HG02642 (cell line): ENCODE results near the gene NMBR.
A peak's percentile ranks its signal among the peaks of the same experiment; 100 is the strongest.
"Not testable (repeated sequence)": the region's sequence is repeated elsewhere in the genome, so short reads cannot be mapped to it uniquely, and the experiment has no call there.

ENCODE experiments used
- ATAC-seq: cut with Tn5 transposase; IDR thresholded peaks from one replicate; pipeline ENCODE4 v1.9.1; 2021; ENCODE audit warnings: mild to moderate bottlenecking; ENCODE audit not compliant: unreplicated experiment, poor library complexity

The NMBR gene

GRCh38 chr6:142146828-142147662 lies at the start of gene NMBR, which contains the start of gene VTA1:
Gene NMBR (minus strand): TSS chr6:142147122. CDS start chr6:142088658, 58,464 bp downstream.
Gene VTA1 (plus strand): TSS chr6:142147263. CDS start chr6:142147288, 25 bp downstream.
- ATAC-seq = peak; percentile 100

DNA sequence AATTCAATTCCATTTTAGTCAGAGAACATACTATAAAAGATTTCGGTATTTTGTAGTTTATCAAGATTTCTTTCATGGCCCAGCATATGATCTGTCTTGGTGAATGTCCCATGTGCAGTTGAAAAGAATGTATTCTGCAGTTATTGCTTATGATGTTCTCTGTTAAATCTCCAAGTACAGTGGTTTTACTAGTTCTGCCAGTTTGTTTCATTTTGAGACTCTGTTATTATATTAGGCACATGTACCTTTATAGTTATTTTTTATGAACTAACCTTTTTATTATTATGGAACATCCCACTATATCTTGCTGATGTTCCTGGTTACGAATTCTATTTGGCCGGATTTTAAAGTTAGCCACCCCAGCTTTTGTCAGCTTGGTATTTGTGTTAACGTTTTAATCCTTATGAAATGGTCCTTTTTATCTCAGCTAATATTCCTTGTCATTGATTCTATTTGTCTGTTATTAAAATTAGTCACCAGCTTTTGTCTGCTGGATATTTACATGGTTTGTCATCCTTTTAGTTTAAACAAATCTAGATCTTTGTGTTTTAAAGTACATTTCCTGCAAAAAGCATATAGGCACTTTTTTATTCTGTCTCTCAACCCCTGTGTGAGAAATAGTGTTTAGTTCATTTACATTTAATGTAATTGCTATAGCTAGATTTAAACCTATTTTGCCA lies 49.1 kb upstream of the NMBR start:
- no peak for ATAC-seq

GRCh38 chr6:142193621-142194020 lies 46.7 kb upstream of the NMBR start:
- no peak for ATAC-seq

GRCh38 chr6:142192343-142192742 lies 45.4 kb upstream of the NMBR start:
- no peak for ATAC-seq

DNA sequence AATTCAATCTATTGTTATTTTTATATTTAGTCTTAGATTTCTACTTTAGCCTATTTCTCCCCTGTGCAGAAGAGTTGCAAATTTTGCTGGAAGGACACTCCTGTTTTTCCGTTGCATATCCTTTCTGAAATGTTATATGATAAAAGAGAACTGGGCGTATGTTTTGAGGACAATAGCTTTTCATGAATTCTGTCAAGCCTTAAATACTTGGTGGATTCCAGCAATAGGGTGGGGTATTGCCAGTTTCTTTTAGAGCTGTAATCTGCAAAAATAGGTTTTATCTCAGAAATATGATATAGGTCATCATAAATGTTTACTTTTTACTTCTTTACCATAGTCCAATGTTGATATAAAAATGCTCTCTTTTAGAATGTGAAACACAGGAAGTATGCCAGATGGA lies 42.1 kb upstream of the NMBR start:
- ATAC-seq = no peak

DNA sequence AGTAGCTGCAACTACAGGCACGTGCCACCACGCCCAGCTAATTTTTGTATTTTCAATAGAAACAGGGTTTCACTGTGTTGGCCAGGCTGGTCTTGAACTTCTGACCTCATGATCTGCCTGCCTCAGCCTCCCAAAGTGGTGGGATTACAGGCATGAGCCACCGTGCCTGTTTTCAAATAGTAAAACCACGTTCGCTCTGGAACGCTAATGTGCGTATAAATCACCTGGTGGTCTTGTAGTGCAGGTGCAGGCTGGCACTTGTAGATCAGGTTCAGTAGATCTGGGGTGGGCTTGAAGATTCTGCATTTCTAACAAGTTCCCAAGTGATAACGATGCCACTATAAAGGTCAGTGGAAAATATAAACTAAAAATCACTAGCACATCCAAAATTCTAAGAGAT lies 41.4 kb upstream of the NMBR start:
- ATAC-seq = not testable (repeated sequence)

DNA sequence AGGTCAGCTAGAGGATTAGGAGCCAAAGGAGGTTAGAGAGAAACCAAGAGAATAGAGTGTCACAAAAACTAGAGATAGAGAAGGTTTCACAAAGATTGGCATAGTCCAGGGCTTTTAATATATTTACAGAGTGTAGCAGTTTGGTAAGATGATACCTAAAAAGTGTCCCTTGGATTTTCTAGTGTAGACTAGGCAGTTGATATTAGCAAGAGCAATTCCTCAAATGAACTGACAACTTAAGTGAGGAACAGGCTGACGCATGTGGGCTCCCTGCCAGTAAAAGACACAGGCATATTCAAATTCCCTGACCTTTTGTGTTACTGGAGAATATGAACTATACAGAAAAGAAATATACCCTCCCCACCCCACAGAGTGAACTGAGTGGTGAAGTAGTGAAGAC lies 40.3 kb upstream of the NMBR start:
- no peak for ATAC-seq

DNA sequence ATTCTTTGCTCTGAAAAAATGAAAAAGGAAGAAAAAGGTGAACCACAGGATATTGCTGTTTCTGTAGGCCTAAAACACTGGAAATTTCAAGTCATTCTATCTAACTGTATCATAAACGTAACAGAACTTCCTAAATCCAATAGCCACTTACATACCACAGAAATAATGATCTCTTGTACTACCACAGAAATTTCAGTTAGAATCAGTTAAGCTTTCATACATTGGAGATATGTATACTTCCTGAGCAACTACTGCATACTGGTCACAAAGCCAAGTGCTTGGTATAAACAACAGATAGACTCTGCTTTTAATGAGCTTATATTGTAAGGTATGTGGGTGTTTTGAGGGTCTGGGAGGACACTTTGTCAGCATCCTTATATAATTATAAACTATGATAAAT lies 38.7 kb upstream of the NMBR start:
- ATAC-seq = no peak

- no peak for ATAC-seq
Measured at GRCh38 chr6:142184307-142184706, 37.4 kb upstream of the NMBR start.

DNA sequence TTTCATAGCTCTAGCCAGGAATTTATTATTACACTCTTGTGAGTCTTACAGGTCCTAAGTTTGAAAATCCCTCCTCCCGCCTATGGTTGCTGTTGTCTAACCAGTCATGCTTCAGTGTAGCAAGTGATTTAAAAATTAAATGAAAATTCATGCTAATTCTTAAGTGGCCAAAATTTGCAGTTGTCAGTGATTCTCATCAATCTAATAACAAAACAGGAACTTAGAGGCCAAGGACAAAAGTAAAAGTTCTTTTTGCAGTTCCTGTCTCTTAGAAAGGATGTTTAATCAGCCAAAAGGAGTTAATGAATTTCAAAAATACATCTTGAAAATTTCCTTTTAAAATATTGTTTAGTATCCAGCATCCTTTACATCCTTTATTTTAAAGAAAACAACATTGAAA lies 36.4 kb upstream of the NMBR start:
- ATAC-seq = no peak

GRCh38 chr6:142182004-142182403 lies 35.1 kb upstream of the NMBR start:
- ATAC-seq = no peak

- no peak for ATAC-seq
Measured at GRCh38 chr6:142178129-142178528, 31.2 kb upstream of the NMBR start.

- ATAC-seq = no peak
Measured at GRCh38 chr6:142174703-142175102, 27.8 kb upstream of the NMBR start.

- ATAC-seq = no peak
Measured at GRCh38 chr6:142173980-142174379, 27.1 kb upstream of the NMBR start.

DNA sequence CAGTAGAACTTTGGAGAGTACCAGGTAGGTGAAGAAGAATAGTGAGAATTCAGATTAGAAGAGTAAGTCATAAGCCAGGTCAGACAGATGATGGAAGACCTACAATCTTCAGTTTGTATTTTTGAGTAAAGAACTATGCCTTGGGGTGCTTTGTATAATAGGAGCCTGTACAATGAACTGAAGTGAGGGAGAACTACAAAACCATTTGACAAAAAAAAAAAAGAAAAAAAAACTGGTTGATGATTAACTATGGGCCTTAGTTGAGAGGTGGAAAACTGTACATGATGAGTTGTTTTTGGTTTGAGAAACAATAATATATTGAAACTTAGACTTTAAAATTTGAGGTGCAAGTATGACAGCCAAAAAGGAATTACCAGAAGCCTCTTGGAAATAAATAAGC lies 25.8 kb upstream of the NMBR start:
- ATAC-seq = no peak

- ATAC-seq = no peak
Measured at GRCh38 chr6:142171351-142171750, 24.4 kb upstream of the NMBR start.

DNA sequence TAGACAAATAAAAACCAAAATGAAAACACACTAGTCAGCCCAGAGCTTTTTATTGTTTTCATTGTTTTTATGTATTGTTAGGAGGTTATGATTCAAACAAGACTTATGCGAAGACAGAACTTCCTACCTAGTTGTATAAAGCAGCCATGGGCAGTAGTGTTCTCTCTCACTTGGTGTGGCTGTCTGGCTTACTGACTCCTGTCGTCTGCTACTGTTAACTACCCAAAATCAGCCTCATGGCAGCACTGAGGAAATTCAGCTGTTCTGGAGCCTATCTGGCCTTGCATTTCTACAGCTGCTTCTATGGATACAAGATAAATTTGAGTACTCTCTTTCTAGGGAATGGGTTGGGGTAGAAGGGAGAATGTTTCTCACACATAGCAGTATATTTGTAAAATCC lies 20.6 kb upstream of the NMBR start:
- no peak for ATAC-seq

- no peak for ATAC-seq
Measured at GRCh38 chr6:142167071-142167470, 20.1 kb upstream of the NMBR start.

DNA sequence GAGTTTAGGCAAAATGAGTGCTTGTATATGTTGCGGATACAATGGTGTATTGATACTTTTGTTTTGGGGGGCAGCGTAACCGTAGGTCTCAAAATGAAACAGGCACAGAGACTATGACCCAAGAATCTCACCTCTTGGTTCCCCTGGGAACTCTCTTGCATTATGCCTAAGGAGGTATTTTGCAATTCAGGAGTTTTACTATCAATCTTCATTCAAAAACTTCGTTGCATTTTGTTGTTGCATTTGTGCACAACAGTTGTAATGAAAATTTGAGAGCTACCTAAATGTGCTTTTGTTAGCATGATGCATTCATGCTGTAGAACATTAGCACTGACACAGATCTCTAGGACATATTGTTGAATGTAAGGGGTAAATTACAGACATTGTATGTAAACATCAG lies 18.3 kb upstream of the NMBR start:
- ATAC-seq = no peak

GRCh38 chr6:142162780-142163179 lies 15.9 kb upstream of the NMBR start:
- no peak for ATAC-seq

DNA sequence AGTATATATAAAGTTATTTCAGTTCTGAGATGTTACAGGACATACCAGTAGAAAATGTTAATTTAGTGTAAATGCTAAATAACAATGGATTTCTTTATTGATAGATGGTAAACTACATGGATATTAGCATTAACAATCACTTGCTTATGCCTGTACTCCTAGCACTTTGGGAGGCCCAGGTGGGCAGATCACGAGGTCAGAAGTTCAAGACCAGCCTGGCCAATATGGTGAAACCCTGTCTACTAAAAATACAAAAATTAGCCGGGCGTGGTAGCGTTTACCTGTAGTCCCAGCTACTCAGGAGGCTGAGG lies 9.8 kb upstream of the NMBR start:
- ATAC-seq = not testable (repeated sequence)
